NT2/D1 (cell line): ENCODE measurements around the gene BTRC.

ENCODE experiments used
- SUZ12 ChIP-seq: IDR thresholded peaks from 2 replicates; pipeline ENCODE4 v1.6.1; 2011; ENCODE audit not compliant: insufficient read length, insufficient read depth; ENCODE audit errors: extremely low read depth
- YY1 ChIP-seq: IDR thresholded peaks from 2 replicates; pipeline ENCODE4 v1.6.1; 2011; ENCODE audit not compliant: insufficient read length, insufficient read depth
- ZNF274 ChIP-seq: IDR thresholded peaks from 2 replicates; pipeline ENCODE4 v1.6.1; 2011; ENCODE audit warnings: mild to moderate bottlenecking, low read depth, low read length

DNA sequence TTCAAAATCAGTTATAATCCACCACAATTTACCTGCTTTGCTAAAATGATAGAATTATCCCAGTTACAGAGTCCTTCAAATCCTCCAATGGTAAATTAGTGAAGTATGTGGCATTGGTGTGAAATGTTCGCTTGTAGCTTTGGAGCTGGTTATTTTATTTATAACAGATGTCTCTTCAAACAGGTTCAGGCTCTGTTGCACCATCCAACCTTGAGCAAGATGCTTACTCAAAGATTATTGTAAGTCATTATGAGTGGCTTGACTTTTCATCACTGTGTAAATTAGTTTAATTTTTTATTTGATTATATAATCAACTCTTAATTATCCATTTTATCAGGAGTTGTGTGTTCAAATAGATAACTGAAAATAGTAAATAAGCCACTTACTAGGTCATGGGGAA is 99.4 kb downstream of the BTRC start:
- TF ChIP-seq YY1: no peak
- no peak for TF ChIP-seq ZNF274
- no peak for TF ChIP-seq SUZ12
